Measurements from ENCODE around the gene PPFIA2. TPM values are rescaled to one million over a fixed set of nuclear protein-coding genes. Genes with fewer than 3 reads are reported as not detected.

Gene PPFIA2
- total RNA-seq, 4 donors from 2014 or later: 0.37 to 8.9 (median 0.55) TPM; not detected in 1

DNA sequence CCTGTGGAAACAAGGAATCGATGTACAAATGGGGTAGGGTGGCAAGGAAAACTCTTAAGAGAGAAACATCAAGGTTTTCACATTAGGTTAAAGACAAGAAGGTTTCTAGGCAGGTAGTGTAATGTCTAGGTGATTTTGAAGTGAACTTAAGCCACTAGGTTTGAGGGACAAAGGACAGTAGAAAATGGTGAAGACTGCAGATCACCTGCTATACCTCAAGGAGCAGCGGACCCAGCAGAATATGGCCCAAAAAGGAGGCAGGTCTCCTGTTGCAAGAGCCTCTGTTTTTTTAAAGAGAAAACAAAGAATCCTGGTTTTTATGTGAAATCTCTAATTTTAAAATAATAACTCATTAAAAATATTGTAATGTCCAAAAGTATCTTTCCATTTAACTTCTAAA is 503.2 kb downstream of the PPFIA2 start:
- Histone ChIP-seq H3K4me3 (no peak overlapping the region), H3K36me3 (no peaks in the 10 kb centered on the region), H3K4me1 (no peaks in the 10 kb centered on the region), H3K27ac (no peak overlapping the region), H3K9me3 (no peaks in the 10 kb centered on the region), H3K27me3 (no peaks in the 10 kb centered on the region)
- in situ Hi-C loops (cut with MboI; ENCODE audit: low pct_ligation_motif_present in 1 of 4, low pct_unique_long_range_greater_than_20kb in 1 of 4, low sequenced_read_pairs in 3 of 4): no loop called here
- intact Hi-C loops (cut with DNase I; ENCODE audit: low total_unique reads): no loop called here
- WGBS, 2 donors (ENCODE audit: low coverage in 1 of 2): 85 to 91% methylated on average over 1 to 2 of the region's 2 CpGs
- no peak for DNase-seq
- TF ChIP-seq POLR2A (IDR thresholded peaks at IDR 0.05) (no peak), POLR2AphosphoS5 (IDR thresholded peaks at IDR 0.05) (no peak), EP300 (IDR thresholded peaks at IDR 0.05; ENCODE audit: low read depth) (no peak)
- TF ChIP-seq, protein P1, sequence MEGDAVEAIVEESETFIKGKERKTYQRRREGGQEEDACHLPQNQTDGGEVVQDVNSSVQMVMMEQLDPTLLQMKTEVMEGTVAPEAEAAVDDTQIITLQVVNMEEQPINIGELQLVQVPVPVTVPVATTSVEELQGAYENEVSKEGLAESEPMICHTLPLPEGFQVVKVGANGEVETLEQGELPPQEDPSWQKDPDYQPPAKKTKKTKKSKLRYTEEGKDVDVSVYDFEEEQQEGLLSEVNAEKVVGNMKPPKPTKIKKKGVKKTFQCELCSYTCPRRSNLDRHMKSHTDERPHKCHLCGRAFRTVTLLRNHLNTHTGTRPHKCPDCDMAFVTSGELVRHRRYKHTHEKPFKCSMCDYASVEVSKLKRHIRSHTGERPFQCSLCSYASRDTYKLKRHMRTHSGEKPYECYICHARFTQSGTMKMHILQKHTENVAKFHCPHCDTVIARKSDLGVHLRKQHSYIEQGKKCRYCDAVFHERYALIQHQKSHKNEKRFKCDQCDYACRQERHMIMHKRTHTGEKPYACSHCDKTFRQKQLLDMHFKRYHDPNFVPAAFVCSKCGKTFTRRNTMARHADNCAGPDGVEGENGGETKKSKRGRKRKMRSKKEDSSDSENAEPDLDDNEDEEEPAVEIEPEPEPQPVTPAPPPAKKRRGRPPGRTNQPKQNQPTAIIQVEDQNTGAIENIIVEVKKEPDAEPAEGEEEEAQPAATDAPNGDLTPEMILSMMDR (IDR thresholded peaks at IDR 0.05): no peak

DNA sequence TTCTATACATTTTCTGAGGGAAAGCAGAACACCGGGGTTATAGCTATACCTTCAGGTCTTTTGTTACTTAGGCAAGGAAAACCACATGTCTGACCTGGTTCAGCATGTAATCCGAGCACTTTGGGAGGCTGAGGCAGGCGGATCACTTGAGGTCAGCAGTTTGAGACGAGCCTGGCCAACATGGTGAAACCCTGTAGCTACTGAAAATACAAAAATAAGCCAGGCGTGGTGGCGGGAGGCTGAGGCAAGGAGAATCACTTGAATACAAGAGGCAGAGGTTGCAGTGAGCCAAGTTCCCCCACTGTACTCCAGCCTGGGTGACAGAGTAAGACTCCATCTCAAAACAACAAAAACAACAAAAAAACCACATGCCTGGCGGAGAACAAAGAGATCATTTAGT is 503.7 kb downstream of the PPFIA2 start:
- Histone ChIP-seq H3K9me3 (no peaks in the 10 kb centered on the region), H3K27me3 (no peaks in the 10 kb centered on the region), H3K4me3 (no peak overlapping the region), H3K4me1 (no peaks in the 10 kb centered on the region), H3K36me3 (no peaks in the 10 kb centered on the region), H3K27ac (no peak overlapping the region)
- no peak for DNase-seq
- WGBS, 2 donors (ENCODE audit: low coverage in 1 of 2): 83 to 89% methylated on average over 5 to 7 of the region's 7 CpGs
- intact Hi-C loops (cut with DNase I; ENCODE audit: low total_unique reads): no loop called here
- in situ Hi-C loops (cut with MboI; ENCODE audit: low pct_ligation_motif_present in 1 of 4, low pct_unique_long_range_greater_than_20kb in 1 of 4, low sequenced_read_pairs in 3 of 4): no loop called here
- TF ChIP-seq POLR2AphosphoS5 (IDR thresholded peaks at IDR 0.05) (no peak), POLR2A (IDR thresholded peaks at IDR 0.05) (no peak), EP300 (IDR thresholded peaks at IDR 0.05; ENCODE audit: low read depth) (no peak)
- TF ChIP-seq, protein P1 (IDR thresholded peaks at IDR 0.05): no peak

DNA sequence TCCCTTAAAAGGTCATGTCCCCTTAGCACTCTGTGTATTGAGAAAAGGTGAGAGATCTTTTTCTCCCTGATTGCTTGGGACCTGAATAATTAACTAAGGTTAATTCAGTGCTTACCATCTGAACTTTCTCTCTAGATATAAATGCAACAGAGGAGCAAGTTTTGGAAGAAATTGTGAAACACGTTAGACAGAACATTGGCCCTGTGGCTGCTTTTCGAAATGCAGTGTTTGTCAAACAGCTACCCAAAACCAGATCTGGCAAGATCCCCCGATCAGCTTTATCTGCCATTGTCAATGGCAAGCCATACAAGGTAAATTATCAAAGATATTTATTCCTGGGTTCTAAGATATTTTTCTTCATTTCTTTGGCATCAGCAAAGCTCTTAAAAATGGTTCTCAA is 505.8 kb downstream of the PPFIA2 start:
- no peaks in the 10 kb centered on the region for H3K9me3 ChIP-seq
- intact Hi-C loops (cut with DNase I; ENCODE audit: low total_unique reads): no loop called here
- no peaks in the 10 kb centered on the region for H3K27me3 ChIP-seq
- TF ChIP-seq POLR2A (IDR thresholded peaks at IDR 0.05): no peak
- TF ChIP-seq, protein P1 (IDR thresholded peaks at IDR 0.05): no peak
- no peak for TF ChIP-seq EP300 (IDR thresholded peaks at IDR 0.05; ENCODE audit: low read depth)
- no peak for TF ChIP-seq POLR2AphosphoS5 (IDR thresholded peaks at IDR 0.05)
- H3K4me3 ChIP-seq: no peak overlapping the region
- no peak overlapping the region for H3K27ac ChIP-seq
- WGBS, 2 donors (ENCODE audit: low coverage in 1 of 2): 75 to 81% methylated on average over 3 of the region's 3 CpGs
- no peaks in the 10 kb centered on the region for H3K4me1 ChIP-seq
- DNase-seq: no peak
- no peaks in the 10 kb centered on the region for H3K36me3 ChIP-seq
- in situ Hi-C loops (cut with MboI; ENCODE audit: low pct_ligation_motif_present in 1 of 4, low pct_unique_long_range_greater_than_20kb in 1 of 4, low sequenced_read_pairs in 3 of 4): no loop called here

DNA sequence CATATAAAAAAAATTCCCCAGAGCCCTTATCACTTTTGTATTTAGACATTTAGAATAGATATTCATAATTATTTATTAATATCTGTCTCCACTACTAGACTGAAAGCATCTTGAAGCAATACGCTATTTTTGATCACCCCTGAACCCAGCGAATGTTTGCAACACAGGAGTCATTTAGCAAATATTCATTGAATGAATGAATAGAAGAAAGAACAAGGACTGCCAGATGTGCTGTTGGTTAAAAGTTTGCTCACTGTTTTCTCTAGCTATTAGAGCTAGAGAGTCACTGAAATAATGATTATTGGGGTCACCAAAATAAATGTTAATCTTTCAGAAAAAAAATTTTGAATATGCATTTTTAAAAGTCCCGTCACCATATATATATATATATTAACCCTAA is 506.9 kb downstream of the PPFIA2 start:
- WGBS, 2 donors (ENCODE audit: low coverage in 1 of 2): 84 to 97% methylated on average over 3 of the region's 3 CpGs
- Histone ChIP-seq H3K4me3 (no peak overlapping the region), H3K4me1 (no peaks in the 10 kb centered on the region), H3K9me3 (no peaks in the 10 kb centered on the region), H3K36me3 (no peaks in the 10 kb centered on the region), H3K27ac (no peak overlapping the region), H3K27me3 (no peaks in the 10 kb centered on the region)
- in situ Hi-C loops (cut with MboI; ENCODE audit: low pct_ligation_motif_present in 1 of 4, low pct_unique_long_range_greater_than_20kb in 1 of 4, low sequenced_read_pairs in 3 of 4) (no loop called here), intact Hi-C loops (cut with DNase I; ENCODE audit: low total_unique reads) (no loop called here)
- no peak for DNase-seq
- TF ChIP-seq, protein P1 (IDR thresholded peaks at IDR 0.05): no peak
- TF ChIP-seq EP300 (IDR thresholded peaks at IDR 0.05; ENCODE audit: low read depth) (no peak), POLR2AphosphoS5 (IDR thresholded peaks at IDR 0.05) (no peak), POLR2A (IDR thresholded peaks at IDR 0.05) (no peak)
